HG02623 (cell line): ENCODE results near the gene CD79B.
"Not testable (repeated sequence)": the region's sequence is repeated elsewhere in the genome, so short reads cannot be mapped to it uniquely, and the experiment has no call there.

ENCODE experiments used
- ATAC-seq: cut with Tn5 transposase; IDR thresholded peaks from one replicate; pipeline ENCODE4 v1.9.1; 2021; ENCODE audit warnings: moderate library complexity; ENCODE audit not compliant: unreplicated experiment

CD79B gene

GRCh38 chr17:63934183-63935112 lies 2.3 kb upstream of the CD79B start:
- ATAC-seq, result no peak

DNA sequence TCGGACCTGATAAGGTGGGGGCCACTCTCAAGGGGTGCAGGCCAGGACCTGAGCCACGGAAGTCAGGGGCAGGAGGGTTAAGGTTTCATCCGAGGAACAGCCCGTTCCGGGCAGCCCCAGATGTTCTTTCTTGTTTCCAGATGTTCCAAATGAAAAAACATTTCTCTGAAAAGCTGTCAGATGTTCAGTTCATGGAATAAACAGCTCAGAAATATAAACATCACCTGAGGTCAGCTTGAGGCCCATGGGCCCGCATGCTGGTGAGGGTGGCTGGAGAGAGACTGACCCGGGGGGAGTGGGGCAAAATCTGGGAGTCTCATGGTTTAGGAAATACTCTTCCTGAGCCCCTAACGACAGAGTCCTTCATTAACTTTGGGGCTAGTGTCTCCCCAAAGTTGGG lies 1.5 kb upstream of the CD79B start:
- ATAC-seq, result no peak

- no peak for ATAC-seq
Observed at GRCh38 chr17:63932721-63933120, 590 bp upstream of the CD79B start.

GRCh38 chr17:63930951-63931575 lies 1.1 kb downstream of the CD79B start:
- ATAC-seq, result no peak

- ATAC-seq, result no peak
Observed at GRCh38 chr17:63929860-63930766, 2.0 kb downstream of the CD79B start.

DNA sequence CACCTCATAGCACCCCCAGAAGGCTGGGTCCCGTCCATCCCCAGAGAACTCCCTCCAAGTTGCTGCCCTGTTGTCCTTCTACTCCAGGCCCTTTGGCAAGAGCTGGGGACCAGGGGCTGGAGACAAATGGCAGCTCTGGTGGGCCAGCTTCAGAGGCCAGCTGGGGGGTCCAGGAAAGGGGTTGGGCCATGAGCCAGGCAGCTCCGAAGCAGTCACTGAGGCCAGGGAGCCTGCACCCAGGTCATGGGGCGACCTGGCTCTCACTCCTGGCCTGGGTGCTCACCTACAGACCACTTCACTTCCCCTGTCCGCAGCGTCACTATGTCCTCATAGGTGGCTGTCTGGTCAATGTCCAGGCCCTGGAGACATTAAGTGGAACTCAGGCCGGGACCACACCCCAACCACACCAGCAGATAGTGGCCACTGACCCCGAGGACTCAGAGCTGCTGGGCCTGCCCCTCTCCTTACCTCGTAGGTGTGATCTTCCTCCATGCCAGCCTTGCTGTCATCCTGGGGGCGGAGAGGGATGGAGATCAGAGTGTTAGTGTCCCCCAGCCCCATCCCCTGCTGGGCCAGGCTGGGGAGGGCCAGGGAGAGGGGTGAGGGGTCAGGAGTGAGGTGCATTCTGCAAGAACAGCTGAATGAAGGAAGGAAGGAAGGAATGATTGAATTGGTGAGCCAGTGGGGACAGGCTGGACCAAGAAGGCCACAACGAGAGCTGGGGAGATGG lies 3.0 kb downstream of the CD79B start:
- ATAC-seq, result no peak

GRCh38 chr17:63928172-63928666 lies 3.9 kb downstream of the CD79B start:
- no peak for ATAC-seq

- ATAC-seq, result no peak
Observed at GRCh38 chr17:63927464-63928171, 4.5 kb downstream of the CD79B start.

GRCh38 chr17:63926164-63926563 lies 6.0 kb downstream of the CD79B start:
- ATAC-seq, result no peak

- ATAC-seq, result no peak
Observed at GRCh38 chr17:63925615-63926014, 6.5 kb downstream of the CD79B start.

DNA sequence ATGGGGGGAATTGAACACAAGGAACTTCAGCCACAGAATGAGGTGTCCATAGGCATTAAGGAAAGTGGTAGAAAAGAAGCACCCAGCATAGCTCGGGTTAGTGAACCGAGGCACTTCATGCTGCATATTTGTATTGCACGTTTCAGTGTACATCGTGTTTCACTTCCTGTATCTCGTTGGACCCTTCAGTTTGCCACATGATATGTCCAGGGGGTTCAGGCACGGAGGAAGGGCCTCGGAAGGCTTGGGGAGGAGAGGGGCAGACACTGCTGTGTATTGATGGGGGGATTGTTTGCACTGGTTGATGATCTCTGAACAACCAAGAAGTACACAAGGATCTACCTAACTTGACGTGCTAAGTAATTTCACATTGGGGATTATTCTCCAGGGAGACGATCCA lies 9.7 kb downstream of the CD79B start:
- not testable (repeated sequence) for ATAC-seq

DNA sequence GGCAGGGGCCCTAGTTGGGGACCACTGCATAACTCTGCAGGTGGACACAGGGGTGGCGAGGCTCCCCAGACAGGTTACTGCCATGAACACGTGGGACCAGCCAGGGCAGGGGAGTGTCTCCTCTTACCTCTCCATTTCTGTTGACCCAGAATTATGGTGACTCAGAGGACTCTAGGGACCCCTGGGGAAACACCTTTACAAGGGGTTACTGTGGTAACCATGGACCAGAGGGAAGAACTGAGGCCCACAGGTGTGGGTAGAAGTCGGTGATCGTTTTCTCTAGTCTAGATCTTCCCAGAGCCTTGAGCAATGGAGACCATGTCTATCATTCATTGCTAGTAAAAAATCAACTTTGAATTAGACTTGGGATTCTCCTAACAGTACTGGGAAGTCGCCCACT lies 11.4 kb downstream of the CD79B start:
- not testable (repeated sequence) for ATAC-seq

DNA sequence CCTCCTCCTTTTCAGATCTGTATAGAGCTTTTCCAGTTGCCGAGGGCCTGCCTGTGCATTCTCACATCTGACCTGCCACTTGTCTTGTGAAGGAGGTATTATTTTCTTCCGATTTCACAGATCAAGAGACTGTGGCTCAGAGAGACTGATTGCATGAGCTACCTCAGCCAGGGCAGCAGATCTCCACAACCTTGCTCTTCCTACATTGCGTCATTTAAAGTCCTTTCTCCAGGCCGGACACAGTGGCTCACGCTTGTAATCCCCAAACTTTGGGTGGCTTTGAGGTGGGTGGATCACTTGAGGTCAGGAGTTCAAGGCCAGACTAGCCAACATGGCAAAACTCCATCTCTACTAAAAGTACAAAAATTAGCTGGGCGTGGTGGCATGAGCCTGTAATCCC lies 12.1 kb downstream of the CD79B start:
- not testable (repeated sequence) for ATAC-seq

DNA sequence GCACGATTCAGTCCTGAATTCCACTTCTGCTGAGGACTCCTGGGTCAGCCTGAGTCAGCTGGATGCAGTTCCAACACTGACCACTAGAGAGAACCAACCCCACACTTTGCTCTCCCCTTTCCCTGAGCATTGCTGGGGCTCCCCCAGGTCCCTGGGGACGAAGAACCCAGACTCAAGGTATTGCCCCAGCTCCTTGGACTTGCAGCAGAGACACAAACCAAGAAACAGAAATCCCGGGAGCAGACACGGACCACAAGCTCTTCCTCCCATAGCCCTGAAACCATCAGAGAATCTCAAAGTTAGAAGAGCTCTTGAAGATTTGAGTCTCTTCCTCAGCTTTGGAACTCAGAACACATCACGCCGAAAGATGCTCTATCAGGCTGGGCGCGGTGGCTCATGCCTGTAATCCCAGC lies 12.8 kb downstream of the CD79B start:
- ATAC-seq, result peak; percentile 66

DNA sequence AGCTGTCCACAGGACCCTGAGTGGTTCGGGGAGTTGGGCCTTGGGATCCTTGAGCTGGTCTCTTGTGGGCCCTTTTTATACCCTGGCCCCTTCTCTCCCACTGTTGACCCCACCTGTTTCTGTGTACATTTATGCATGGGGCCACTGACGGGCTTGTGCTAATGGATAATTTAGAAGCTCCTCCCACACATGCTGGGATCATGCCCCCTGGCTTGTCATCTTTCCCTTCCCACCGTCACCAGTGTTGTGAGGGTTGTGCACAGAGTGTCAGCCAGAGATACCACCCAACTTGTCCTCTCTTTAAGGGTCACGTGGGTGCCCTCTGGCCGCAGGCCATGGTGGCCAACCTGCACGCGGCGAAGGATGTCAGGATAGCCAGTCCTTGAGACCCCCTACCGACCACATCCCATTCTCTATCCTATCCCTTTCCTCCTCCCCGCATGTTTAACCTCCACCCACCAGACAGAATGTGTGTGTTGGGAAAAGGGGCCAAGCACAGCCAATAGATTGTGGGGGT lies 13.3 kb downstream of the CD79B start, which contains the start of gene GH1:
GH1 (minus strand) TSS at position 51 of the 517 bp plus-strand sequence. CDS start 63 bp downstream, outside the sequence.
- ATAC-seq, result not testable (repeated sequence)

GRCh38 chr17:63918305-63918704 lies 13.8 kb downstream of the CD79B start:
- no peak for ATAC-seq

DNA sequence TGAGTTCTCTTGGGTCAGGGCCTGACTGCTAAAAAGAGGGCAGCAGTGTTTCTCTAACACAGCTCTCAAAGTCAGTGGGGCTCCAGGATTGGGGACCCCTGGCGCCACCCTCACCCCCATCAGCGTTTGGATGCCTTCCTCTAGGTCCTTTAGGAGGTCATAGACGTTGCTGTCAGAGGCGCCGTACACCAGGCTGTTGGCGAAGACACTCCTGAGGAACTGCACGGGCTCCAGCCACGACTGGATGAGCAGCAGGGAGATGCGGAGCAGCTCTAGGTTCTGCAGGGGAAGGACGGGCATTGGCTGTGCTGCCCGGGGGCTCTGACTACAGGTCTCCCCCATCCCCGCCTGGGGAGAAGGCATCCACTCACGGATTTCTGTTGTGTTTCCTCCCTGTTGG lies 14.5 kb downstream of the CD79B start:
- no peak for ATAC-seq

GRCh38 chr17:63917206-63917605 lies 14.9 kb downstream of the CD79B start:
- not testable (repeated sequence) for ATAC-seq

GRCh38 chr17:63916566-63917185 lies 15.5 kb downstream of the CD79B start:
- ATAC-seq, result no peak
